H1 (cell line): ENCODE results near the gene HNF1B. TPM values are rescaled to one million over a fixed set of nuclear protein-coding genes. Genes with fewer than 3 reads are reported as not detected.

Source experiments
- CTCF ChIA-PET: fragments of 300-600 bp; sonication (Branson Sonifier 250); formaldehyde crosslinking; loops from one replicate; lab custom pipeline; 2021; ENCODE audit not compliant: partially characterized antibody; lab: Charles Lee
- POLR2A ChIA-PET: fragments of 300-600 bp; sonication (Branson Sonifier 250); formaldehyde crosslinking; loops from one replicate; lab custom pipeline; 2021; ENCODE audit warnings: inconsistent platforms; ENCODE audit not compliant: partially characterized antibody; lab: Charles Lee
- DNase-seq, 2 experiments: peaks; one replicate each; pipeline versions ENCODE4 v3.0.0 to v3.0.0-alpha.2; 2010 to 2022; ENCODE audit warnings: low spot score in 2 of 2, low read depth in 1 of 2, mixed read lengths in 1 of 2
- FAIRE-seq: peaks from 2 replicates; lab custom pipeline; 2011; peaks lifted over from hg19 to GRCh38; lab: Jason Lieb, UNC
- H2AFZ ChIP-seq: 2 replicates; pipeline ENCODE4 v1.8.1; 2012; ENCODE audit warnings: low read length, inconsistent platforms
- H2AK5ac ChIP-seq: 2 replicates; pipeline ENCODE4 v1.6.1; 2013; ENCODE audit warnings: low read depth, low read length
- H2BK120ac ChIP-seq: replicated peaks from 2 replicates; pipeline ENCODE3; 2013; ENCODE audit warnings: low read depth, low read length, inconsistent platforms
- H2BK12ac ChIP-seq: 2 replicates; pipeline ENCODE4 v1.6.1; 2013; ENCODE audit warnings: low read depth, low read length
- H2BK15ac ChIP-seq: 2 replicates; pipeline ENCODE4 v1.6.1; 2013; ENCODE audit warnings: low read length
- H2BK20ac ChIP-seq: 2 replicates; pipeline ENCODE4 v1.6.1; 2013; ENCODE audit warnings: low read length
- H2BK5ac ChIP-seq: 2 replicates; pipeline ENCODE4 v1.6.1; 2013; ENCODE audit warnings: low read depth, low read length
- H3K14ac ChIP-seq: 2 replicates; pipeline ENCODE4 v1.6.1; 2013; ENCODE audit warnings: inconsistent platforms; ENCODE audit not compliant: insufficient read length
- H3K18ac ChIP-seq: 2 replicates; pipeline ENCODE4 v1.6.1; 2013; ENCODE audit warnings: low read length; ENCODE audit errors: extremely low read depth
- H3K23ac ChIP-seq: 2 replicates; pipeline ENCODE4 v1.6.1; 2013; ENCODE audit warnings: inconsistent platforms; ENCODE audit not compliant: insufficient read length
- H3K23me2 ChIP-seq: 2 replicates; pipeline ENCODE4 v1.6.1; 2013; ENCODE audit warnings: low read depth, low read length
- H3K27ac ChIP-seq: 2 replicates; pipeline ENCODE4 v1.6.1; 2011; ENCODE audit warnings: low read depth, low read length, inconsistent platforms
- H3K27me3 ChIP-seq, 4 experiments: replicated peaks in 1 of 4; 1 replicate in 1 of 4; 2 replicates in 3 of 4; pipeline versions ENCODE4 v1.6.1 to v1.8.1; 2011 to 2013; ENCODE audit warnings: low read length in 3 of 4, mild to moderate bottlenecking in 3 of 4, inconsistent platforms in 2 of 4, mixed read lengths in 2 of 4, moderate library complexity in 1 of 4; ENCODE audit not compliant: control insufficient read depth in 3 of 4, insufficient read depth in 3 of 4; ENCODE audit errors: extremely low read depth in 1 of 4
- H3K36me3 ChIP-seq, 4 experiments: 2 replicates each; pipeline versions ENCODE4 v1.6.1 to v1.8.1; 2011 to 2013; ENCODE audit warnings: mild to moderate bottlenecking in 4 of 4, low read length in 3 of 4, moderate library complexity in 2 of 4, control low read depth in 1 of 4, inconsistent platforms in 1 of 4; ENCODE audit not compliant: insufficient read depth in 4 of 4, control insufficient read depth in 2 of 4
- H3K4ac ChIP-seq: replicated peaks from 2 replicates; pipeline ENCODE3; 2013; ENCODE audit warnings: low read length, low read depth, mixed read lengths, inconsistent platforms; ENCODE audit not compliant: insufficient read length
- H3K4me1 ChIP-seq, 4 experiments: replicated peaks in 1 of 4; 1 replicate in 1 of 4; 2 replicates in 3 of 4; pipeline versions ENCODE4 v1.6.1 to v1.8.1; 2011 to 2013; ENCODE audit warnings: low read length in 3 of 4, inconsistent platforms in 2 of 4, mixed read lengths in 1 of 4; ENCODE audit not compliant: insufficient read depth in 4 of 4, control insufficient read depth in 3 of 4
- H3K4me2 ChIP-seq, 2 experiments: 2 replicates each; pipeline versions ENCODE4 v1.6.1 to v1.8.1; 2011 to 2013; ENCODE audit warnings: low read depth in 2 of 2, low read length in 2 of 2, control low read depth in 1 of 2, inconsistent platforms in 1 of 2, mild to moderate bottlenecking in 1 of 2; ENCODE audit not compliant: insufficient read depth in 1 of 2
- H3K4me3 ChIP-seq, 4 experiments: fragments of 200-600, 300-600 bp in 1 of 4; sonication (generic), shearing (Covaris generic), sonication (Bioruptor Twin) in 1 of 4; 2 replicates each; pipeline versions ENCODE4 v1.5.1 to v1.8.1; 2011 to 2016; ENCODE audit warnings: low read length in 4 of 4, low read depth in 3 of 4, control low read depth in 2 of 4, inconsistent platforms in 2 of 4, mild to moderate bottlenecking in 2 of 4, mixed read lengths in 1 of 4, moderate library complexity in 1 of 4; ENCODE audit not compliant: insufficient read depth in 2 of 4; ENCODE audit errors: extremely low read depth in 1 of 4
- H3K56ac ChIP-seq: replicated peaks from 2 replicates; pipeline ENCODE3; 2013; ENCODE audit warnings: low read depth, mild to moderate bottlenecking, mixed read lengths, low read length, inconsistent platforms; ENCODE audit not compliant: insufficient read length
- H3K79me1 ChIP-seq: 2 replicates; pipeline ENCODE4 v1.6.1; 2013; ENCODE audit warnings: low read depth, low read length, control low read depth
- H3K79me2 ChIP-seq, 2 experiments: 2 replicates each; pipeline versions ENCODE4 v1.6.1 to v1.8.1; 2012 to 2013; ENCODE audit warnings: low read length in 2 of 2, mild to moderate bottlenecking in 2 of 2, inconsistent platforms in 1 of 2; ENCODE audit not compliant: insufficient read depth in 2 of 2, control insufficient read depth in 1 of 2
- H3K9ac ChIP-seq, 4 experiments: replicated peaks in 1 of 4; 1 replicate in 1 of 4; 2 replicates in 3 of 4; pipeline versions ENCODE4 v1.6.1 to v1.8.1; 2011 to 2013; ENCODE audit warnings: low read depth in 3 of 4, low read length in 3 of 4, control low read depth in 2 of 4, mild to moderate bottlenecking in 2 of 4, moderate library complexity in 2 of 4, inconsistent platforms in 1 of 4; ENCODE audit errors: extremely low read depth in 1 of 4
- H3K9me3 ChIP-seq, 2 experiments: 2 replicates each; pipeline versions ENCODE4 v1.6.1 to v1.8.1; 2012 to 2013; ENCODE audit warnings: mild to moderate bottlenecking in 2 of 2, moderate library complexity in 2 of 2, control low read depth in 1 of 2, inconsistent platforms in 1 of 2, low read depth in 1 of 2, low read length in 1 of 2, mixed read lengths in 1 of 2; ENCODE audit not compliant: insufficient read depth in 2 of 2
- H4K20me1 ChIP-seq, 2 experiments: replicated peaks in 1 of 2; 2 replicates each; pipeline versions ENCODE3 to v1.8.1; 2011 to 2013; ENCODE audit warnings: inconsistent platforms in 2 of 2, low read length in 2 of 2, mild to moderate bottlenecking in 1 of 2; ENCODE audit not compliant: insufficient read depth in 2 of 2, control insufficient read depth in 1 of 2
- H4K5ac ChIP-seq: 2 replicates; pipeline ENCODE4 v1.6.1; 2013; ENCODE audit warnings: low read length, low read depth, mixed read lengths, inconsistent platforms; ENCODE audit not compliant: insufficient read length
- H4K8ac ChIP-seq: 2 replicates; pipeline ENCODE4 v1.8.0; 2013; ENCODE audit warnings: mild to moderate bottlenecking, moderate library complexity, low read length, inconsistent platforms; ENCODE audit not compliant: insufficient read depth; ENCODE audit errors: extremely low read depth
- H4K91ac ChIP-seq: replicated peaks from 2 replicates; pipeline ENCODE3; 2013; ENCODE audit warnings: low read length, mixed read lengths, inconsistent platforms; ENCODE audit not compliant: insufficient read length
- MAFK ChIP-seq: IDR thresholded peaks from 2 replicates; pipeline ENCODE4 v1.6.1; 2012; ENCODE audit warnings: low read depth, mild to moderate bottlenecking, improper control_type of control experiment, low read length
- NANOG ChIP-seq: IDR thresholded peaks from 2 replicates; pipeline ENCODE4 v1.6.1; 2011; ENCODE audit warnings: low read length, low read depth, mild to moderate bottlenecking, inconsistent platforms; ENCODE audit not compliant: insufficient read depth, poor library complexity, severe bottlenecking
- PHF8 ChIP-seq: fragments of 200-600 bp; sonication (generic); conservative IDR thresholded peaks from 2 replicates; pipeline ENCODE4 v1.7.1; 2012; ENCODE audit warnings: low read depth, mild to moderate bottlenecking, inconsistent platforms, low read length, moderate library complexity
- POLR2A ChIP-seq, 2 experiments: IDR thresholded peaks; 1 replicate in 1 of 2; 2 replicates in 1 of 2; pipeline ENCODE4 v1.6.1; 2011; ENCODE audit warnings: low read depth in 2 of 2, low read length in 2 of 2, mild to moderate bottlenecking in 2 of 2; ENCODE audit errors: control extremely low read depth in 1 of 2
- SIN3A ChIP-seq, 2 experiments: IDR thresholded peaks in 1 of 2; conservative IDR thresholded peaks in 1 of 2; 2 replicates each; pipeline ENCODE4 v1.6.1; 2011 to 2012; ENCODE audit warnings: low read length in 2 of 2, improper control_type of control experiment in 1 of 2, low read depth in 1 of 2, mild to moderate bottlenecking in 1 of 2
- SP2 ChIP-seq: IDR thresholded peaks from 2 replicates; pipeline ENCODE4 v1.6.1; 2012; ENCODE audit warnings: mild to moderate bottlenecking, low read length, inconsistent platforms
- SUZ12 ChIP-seq: fragments of 200-600 bp; sonication (generic); IDR thresholded peaks from 2 replicates; pipeline ENCODE4 v1.6.1; 2012; ENCODE audit warnings: mild to moderate bottlenecking, inconsistent platforms, low read length, moderate library complexity, mixed read lengths
- WGBS, 2 experiments: shearing (Covaris generic) in 1 of 2; methylation state at CpG; one replicate each; pipeline versions ENCODE4 v1.1.6 to v1.1.7; 2013 to 2015; ENCODE audit warnings: low lambda C conversion rate in 2 of 2, mixed read lengths in 2 of 2, inconsistent platforms in 1 of 2, low coverage in 1 of 2, missing lambda C conversion rate in 1 of 2; ENCODE audit not compliant: insufficient replicate concordance in 2 of 2, insufficient coverage in 1 of 2, insufficient read length in 1 of 2; ENCODE audit errors: extremely low coverage in 1 of 2, missing lambda C conversion rate in 1 of 2; 5-methylcytosine and 5-hydroxymethylcytosine counted together
- polyA plus RNA-seq, 7 experiments: library from polyadenylated mRNA; depleted of rRNA in 3 of 7; stranded (reverse) in 5 of 7; unstranded in 2 of 7; fragments of >200 nt in 5 of 7; fragments of 200-250 nt in 2 of 7; gene quantifications; 1 replicate in 5 of 7; 2 replicates in 1 of 7; 4 replicates in 1 of 7; pipeline versions ENCODE4 v1.2.1 to v1.2.3, GENCODE V29; 2011 to 2013; ENCODE audit warnings: missing spikeins in 2 of 7, mixed read lengths in 2 of 7
- total RNA-seq: library from RNA; stranded (reverse); fragmentation: NEBNext Ultra II Directional; extraction: Animal tissue kit (Norgen Biotek cat#: 25700); gene quantifications from 2 replicates; pipeline ENCODE4 v1.2.1, GENCODE V29; 2021
- TF ChIP-seq, protein P1 (sequence below), 3 experiments: IDR thresholded peaks; 1 replicate in 2 of 3; 2 replicates in 1 of 3; pipeline versions ENCODE4 v1.5.1 to v1.6.1; 2011; ENCODE audit warnings: low read length in 3 of 3, mild to moderate bottlenecking in 3 of 3, inconsistent platforms in 2 of 3, low read depth in 1 of 3, moderate library complexity in 1 of 3; ENCODE audit not compliant: insufficient read depth in 1 of 3; ENCODE audit errors: control extremely low read depth in 1 of 3
- TF ChIP-seq, protein P2 (sequence below): IDR thresholded peaks from 2 replicates; pipeline ENCODE4 v1.6.1; 2012; ENCODE audit warnings: low read length, inconsistent platforms
- TF ChIP-seq, protein P3 (sequence below): IDR thresholded peaks from 2 replicates; pipeline ENCODE4 v1.6.1; 2012; ENCODE audit warnings: inconsistent platforms

HNF1B gene
- total and polyA plus RNA-seq, 2 of the 8 experiments (the other 6 are each of a cell fraction or from before 2014, with no cell fraction given), result 0.13 to 0.30 TPM

DNA sequence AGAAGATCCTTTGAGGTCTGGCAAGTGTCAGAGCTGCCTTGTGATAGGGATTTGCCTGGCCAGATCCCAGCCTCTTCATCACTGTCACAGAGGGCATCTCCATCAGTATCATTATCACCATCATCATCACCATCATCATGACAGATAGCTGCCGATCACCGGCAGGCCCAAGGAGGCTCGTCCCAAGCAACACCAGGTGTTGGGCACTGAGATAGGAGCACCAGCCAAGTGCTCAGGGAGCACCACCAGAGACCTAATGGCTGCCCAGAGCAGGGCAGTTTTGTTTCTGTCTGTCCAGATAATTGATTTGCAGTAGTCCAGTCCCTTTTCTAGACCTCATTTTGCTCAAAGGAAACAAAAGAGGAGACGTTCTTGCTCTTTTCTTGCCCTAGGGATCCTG, 25.0 kb downstream of the HNF1B start:
- Histone ChIP-seq H2BK12ac (no peak overlapping the region), H3K23ac (no peak overlapping the region), H3K9me3 (no peaks in the 10 kb centered on the region), H2BK5ac (no peak overlapping the region), H4K8ac (0 out of 2 replicates have a peak overlapping the region, but pooled peaks have one; percentile 57), H3K9ac (no peak overlapping the region), H3K27me3 (no peaks in the 10 kb centered on the region), H3K18ac (no peak overlapping the region), H2BK20ac (no peak overlapping the region), H3K27ac (no peak overlapping the region), H3K4me1 (no peaks in the 10 kb centered on the region), H3K36me3 (no peaks in the 10 kb centered on the region), H3K14ac (no peak overlapping the region), H2BK15ac (no peak overlapping the region), H2BK120ac (no peak overlapping the region), H4K5ac (no peak overlapping the region), H4K20me1 (no peaks in the 10 kb centered on the region), H3K79me2 (no peaks in the 10 kb centered on the region), H3K79me1 (no peaks in the 10 kb centered on the region), H3K4me3 (no peak overlapping the region), H3K56ac (no peak overlapping the region), H2AFZ (no peak overlapping the region), H4K91ac (no peak overlapping the region), H2AK5ac (no peak overlapping the region), H3K4ac (no peak overlapping the region), H3K23me2 (no peaks in the 10 kb centered on the region; the same call in 1 of the 2 replicates), H3K4me2 (no peak overlapping the region)
- ChIA-PET CTCF (no interaction called here), POLR2A (no interaction called here)
- no peak for FAIRE-seq
- DNase-seq, result no peak
- TF ChIP-seq SUZ12 (no peak), PHF8 (no peak), MAFK (no peak), SIN3A (conservative IDR thresholded peaks at IDR 0.05 in 1 of 2, IDR thresholded peaks at IDR 0.05 in 1 of 2; ENCODE audit: low read depth in 1 of 2, low read length in 2 of 2) (no peak), POLR2A (IDR thresholded peaks at IDR 0.05; ENCODE audit: control extremely low read depth in 1 of 2, low read depth in 2 of 2, low read length in 2 of 2) (no peak), NANOG (no peak), SP2 (no peak)
- TF ChIP-seq, protein P1, sequence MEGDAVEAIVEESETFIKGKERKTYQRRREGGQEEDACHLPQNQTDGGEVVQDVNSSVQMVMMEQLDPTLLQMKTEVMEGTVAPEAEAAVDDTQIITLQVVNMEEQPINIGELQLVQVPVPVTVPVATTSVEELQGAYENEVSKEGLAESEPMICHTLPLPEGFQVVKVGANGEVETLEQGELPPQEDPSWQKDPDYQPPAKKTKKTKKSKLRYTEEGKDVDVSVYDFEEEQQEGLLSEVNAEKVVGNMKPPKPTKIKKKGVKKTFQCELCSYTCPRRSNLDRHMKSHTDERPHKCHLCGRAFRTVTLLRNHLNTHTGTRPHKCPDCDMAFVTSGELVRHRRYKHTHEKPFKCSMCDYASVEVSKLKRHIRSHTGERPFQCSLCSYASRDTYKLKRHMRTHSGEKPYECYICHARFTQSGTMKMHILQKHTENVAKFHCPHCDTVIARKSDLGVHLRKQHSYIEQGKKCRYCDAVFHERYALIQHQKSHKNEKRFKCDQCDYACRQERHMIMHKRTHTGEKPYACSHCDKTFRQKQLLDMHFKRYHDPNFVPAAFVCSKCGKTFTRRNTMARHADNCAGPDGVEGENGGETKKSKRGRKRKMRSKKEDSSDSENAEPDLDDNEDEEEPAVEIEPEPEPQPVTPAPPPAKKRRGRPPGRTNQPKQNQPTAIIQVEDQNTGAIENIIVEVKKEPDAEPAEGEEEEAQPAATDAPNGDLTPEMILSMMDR (IDR thresholded peaks at IDR 0.05; ENCODE audit: control extremely low read depth in 1 of 3, insufficient read depth in 1 of 3, low read depth in 1 of 3, low read length in 3 of 3), result no peak
- TF ChIP-seq, protein P2, sequence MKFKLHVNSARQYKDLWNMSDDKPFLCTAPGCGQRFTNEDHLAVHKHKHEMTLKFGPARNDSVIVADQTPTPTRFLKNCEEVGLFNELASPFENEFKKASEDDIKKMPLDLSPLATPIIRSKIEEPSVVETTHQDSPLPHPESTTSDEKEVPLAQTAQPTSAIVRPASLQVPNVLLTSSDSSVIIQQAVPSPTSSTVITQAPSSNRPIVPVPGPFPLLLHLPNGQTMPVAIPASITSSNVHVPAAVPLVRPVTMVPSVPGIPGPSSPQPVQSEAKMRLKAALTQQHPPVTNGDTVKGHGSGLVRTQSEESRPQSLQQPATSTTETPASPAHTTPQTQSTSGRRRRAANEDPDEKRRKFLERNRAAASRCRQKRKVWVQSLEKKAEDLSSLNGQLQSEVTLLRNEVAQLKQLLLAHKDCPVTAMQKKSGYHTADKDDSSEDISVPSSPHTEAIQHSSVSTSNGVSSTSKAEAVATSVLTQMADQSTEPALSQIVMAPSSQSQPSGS, result no peak
- TF ChIP-seq, protein P3, sequence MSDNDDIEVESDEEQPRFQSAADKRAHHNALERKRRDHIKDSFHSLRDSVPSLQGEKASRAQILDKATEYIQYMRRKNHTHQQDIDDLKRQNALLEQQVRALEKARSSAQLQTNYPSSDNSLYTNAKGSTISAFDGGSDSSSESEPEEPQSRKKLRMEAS, result no peak
- 92% methylated on average over 4 of the region's 4 CpGs; no CpG with 5 or more reads in 1 of the 2 experiments for WGBS, 2 experiments
